ENCODE data around the gene PXK. TPM values are rescaled to one million over a fixed set of nuclear protein-coding genes. Genes with fewer than 3 reads are reported as not detected.

The PXK gene
- total RNA-seq, 1 donor, result 57.9 TPM

DNA sequence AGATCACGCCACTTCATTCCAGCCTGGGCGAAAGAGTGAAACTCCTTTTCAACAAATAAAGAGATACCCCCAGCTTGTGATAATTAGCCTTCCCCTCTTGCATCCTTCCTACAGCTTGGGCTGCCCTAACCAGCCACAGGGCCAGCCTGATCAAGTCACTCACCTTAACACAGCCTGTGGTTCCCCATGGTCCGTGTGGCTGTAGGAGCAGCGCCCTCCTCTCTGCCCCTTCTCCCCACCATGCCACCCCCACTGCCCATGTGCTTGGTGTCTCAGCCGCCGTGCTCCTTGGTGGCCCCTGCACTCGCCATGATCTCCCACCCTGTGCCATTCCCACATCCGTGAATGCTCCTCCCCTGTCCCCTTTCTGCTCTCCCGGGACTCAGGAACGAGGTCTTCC is 39.8 kb upstream of the PXK start:
- no peak overlapping the region for H3K4me3 ChIP-seq (ENCODE audit: low read depth, low read length)
- TF ChIP-seq, protein P1, sequence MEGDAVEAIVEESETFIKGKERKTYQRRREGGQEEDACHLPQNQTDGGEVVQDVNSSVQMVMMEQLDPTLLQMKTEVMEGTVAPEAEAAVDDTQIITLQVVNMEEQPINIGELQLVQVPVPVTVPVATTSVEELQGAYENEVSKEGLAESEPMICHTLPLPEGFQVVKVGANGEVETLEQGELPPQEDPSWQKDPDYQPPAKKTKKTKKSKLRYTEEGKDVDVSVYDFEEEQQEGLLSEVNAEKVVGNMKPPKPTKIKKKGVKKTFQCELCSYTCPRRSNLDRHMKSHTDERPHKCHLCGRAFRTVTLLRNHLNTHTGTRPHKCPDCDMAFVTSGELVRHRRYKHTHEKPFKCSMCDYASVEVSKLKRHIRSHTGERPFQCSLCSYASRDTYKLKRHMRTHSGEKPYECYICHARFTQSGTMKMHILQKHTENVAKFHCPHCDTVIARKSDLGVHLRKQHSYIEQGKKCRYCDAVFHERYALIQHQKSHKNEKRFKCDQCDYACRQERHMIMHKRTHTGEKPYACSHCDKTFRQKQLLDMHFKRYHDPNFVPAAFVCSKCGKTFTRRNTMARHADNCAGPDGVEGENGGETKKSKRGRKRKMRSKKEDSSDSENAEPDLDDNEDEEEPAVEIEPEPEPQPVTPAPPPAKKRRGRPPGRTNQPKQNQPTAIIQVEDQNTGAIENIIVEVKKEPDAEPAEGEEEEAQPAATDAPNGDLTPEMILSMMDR (IDR thresholded peaks at IDR 0.05; ENCODE audit: insufficient read depth, low read depth, low read length), result no peak
- no peak for DNase-seq (ENCODE audit: low read depth)

DNA sequence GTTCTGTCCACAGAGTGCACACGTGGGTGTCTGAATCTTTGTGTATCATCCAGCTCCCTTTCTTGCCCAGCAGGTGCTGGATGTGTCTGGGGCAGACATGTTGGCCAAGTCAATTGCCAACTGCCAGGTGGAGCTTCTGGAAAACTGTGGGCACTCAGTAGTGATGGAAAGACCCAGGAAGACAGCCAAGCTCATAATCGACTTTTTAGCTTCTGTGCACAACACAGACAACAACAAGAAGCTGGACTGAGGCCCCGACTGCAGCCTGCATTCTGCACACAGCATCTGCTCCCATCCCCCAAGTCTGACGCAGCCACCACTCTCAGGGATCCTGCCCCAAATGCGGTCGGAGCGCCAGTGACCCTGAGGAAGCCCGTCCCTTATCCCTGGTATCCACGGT is 39.2 kb upstream of the PXK start:
- DNase-seq (ENCODE audit: low read depth), result no peak
- TF ChIP-seq, protein P1 (IDR thresholded peaks at IDR 0.05; ENCODE audit: insufficient read depth, low read depth, low read length), result no peak
- H3K4me3 ChIP-seq (ENCODE audit: low read depth, low read length), result no peak overlapping the region

DNA sequence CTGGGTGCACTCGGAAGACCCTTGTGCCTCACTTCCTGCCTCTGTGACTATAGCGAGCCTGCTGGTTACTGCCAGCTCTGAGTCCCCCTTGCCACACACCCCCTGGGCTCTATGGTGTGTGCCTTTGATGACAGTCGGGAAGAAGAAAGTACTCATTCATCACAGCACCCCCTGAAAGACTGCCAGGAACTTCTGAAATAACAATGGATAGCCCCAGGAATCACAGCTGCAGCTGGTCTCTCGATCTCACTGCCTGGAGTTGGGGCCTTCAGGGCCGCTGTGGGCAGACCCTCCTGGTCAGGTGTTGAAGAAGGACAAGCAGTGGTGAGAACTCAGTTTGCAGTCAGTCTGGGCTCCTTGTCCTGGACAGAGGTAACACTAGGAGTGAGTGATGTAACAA is 36.4 kb upstream of the PXK start:
- no peak overlapping the region for H3K4me3 ChIP-seq (ENCODE audit: low read depth, low read length)
- TF ChIP-seq, protein P1 (IDR thresholded peaks at IDR 0.05; ENCODE audit: insufficient read depth, low read depth, low read length), result no peak
- DNase-seq (ENCODE audit: low read depth), result no peak

DNA sequence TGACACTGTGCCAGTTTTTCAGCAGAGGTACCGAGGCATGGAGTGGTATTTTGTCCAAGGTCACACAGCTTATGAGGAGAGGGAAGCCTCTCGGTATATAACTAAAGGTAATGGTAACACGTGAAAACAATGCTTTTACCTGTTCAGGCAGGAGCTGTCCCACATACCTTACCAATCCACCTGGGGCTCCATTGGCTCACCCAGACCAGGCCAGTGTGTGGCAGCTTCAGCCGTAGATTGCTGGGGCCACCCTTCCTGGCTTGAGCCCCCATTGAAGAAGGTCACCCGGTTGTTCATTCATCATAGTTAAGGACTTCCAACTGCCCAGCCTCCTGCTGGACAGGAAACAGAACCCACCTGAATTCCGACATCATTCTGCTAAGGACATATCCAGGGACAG is 35.8 kb upstream of the PXK start:
- DNase-seq (ENCODE audit: low read depth), result no peak
- H3K4me3 ChIP-seq (ENCODE audit: low read depth, low read length), result no peak overlapping the region
- TF ChIP-seq, protein P1 (IDR thresholded peaks at IDR 0.05; ENCODE audit: insufficient read depth, low read depth, low read length), result no peak

DNA sequence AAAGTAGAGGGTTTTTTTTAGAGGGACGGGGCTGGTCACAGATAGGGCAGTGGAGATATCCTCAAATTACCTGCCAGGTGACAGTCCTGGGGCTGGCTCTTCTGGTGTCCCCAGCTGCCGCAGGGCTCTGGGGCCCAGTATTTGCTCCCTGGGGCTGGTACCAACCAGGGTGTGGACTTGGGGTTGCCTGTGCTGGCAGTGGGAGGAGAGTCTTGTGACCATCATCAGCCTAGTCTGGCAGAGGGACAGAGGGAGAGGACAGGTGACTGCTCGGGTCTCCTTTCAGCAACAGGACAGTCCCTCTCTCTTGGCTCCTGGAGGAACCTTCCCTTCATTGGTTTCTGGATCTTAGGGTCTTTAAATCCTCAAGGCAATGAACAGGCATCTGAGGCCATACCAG is 34.5 kb upstream of the PXK start:
- H3K4me3 ChIP-seq (ENCODE audit: low read depth, low read length), result no peak overlapping the region
- DNase-seq (ENCODE audit: low read depth), result no peak
- TF ChIP-seq, protein P1 (IDR thresholded peaks at IDR 0.05; ENCODE audit: insufficient read depth, low read depth, low read length), result no peak

DNA sequence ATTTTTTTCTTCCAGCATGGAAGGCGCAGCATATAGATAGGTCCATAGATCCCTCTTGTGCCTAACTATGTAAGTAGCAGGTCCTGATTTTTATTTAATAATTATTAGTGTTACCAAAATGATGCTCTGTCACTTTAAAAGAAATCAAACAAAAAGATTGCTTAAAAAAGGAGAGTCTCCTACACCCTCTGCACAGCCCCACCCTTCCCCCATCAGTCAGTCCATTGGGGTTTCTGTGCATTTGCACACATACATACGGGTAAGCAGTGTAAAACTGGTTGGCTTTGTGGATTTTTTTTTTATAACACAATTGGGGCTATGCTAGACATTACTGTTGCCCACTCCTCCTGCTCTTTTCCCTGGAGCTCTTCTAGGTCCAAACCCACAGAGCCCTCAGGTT is 33.6 kb upstream of the PXK start:
- no peak overlapping the region for H3K4me3 ChIP-seq (ENCODE audit: low read depth, low read length)
- TF ChIP-seq, protein P1 (IDR thresholded peaks at IDR 0.05; ENCODE audit: insufficient read depth, low read depth, low read length), result no peak
- no peak for DNase-seq (ENCODE audit: low read depth)

DNA sequence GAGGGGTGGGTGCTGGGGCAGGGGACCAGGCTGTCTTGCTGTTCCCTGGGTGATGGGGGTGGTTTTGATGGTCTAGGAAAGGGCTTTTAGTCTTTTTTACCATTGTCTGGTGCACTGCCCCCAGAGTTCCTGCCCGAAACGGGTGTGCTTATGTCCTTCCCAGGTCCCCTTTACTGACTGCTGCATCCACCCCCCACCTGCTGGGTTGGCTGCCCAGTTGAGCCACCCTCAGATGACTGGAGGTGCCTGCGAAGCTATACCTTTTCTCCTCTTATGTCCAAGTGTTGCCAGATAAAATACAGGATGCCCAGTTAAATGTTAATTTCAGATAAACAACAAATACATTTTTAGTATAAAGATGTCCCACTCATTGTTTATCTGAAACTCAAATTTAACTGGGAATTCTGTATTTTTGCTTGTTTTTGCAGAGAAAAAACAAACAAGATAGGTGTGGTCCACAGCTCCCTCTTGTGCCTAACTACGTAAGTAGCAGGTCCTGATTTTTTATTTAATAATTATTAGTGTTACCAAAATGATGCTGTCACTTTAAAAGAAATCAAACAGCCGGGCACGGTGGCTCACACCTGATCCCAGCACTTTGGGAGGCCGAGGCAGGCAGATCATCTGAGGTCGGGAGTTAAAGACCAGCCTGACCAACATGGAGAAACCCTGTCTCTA is 32.7 kb upstream of the PXK start:
- peak; percentile 77 for DNase-seq (ENCODE audit: low read depth)
- TF ChIP-seq, protein P1 (IDR thresholded peaks at IDR 0.05; ENCODE audit: insufficient read depth, low read depth, low read length), result peak; percentile 64
- no peak overlapping the region for H3K4me3 ChIP-seq (ENCODE audit: low read depth, low read length)

Measured in fibroblast of villous mesenchyme (primary cell).